Iris pigment epithelial cell (primary cell): ENCODE data around the gene HAUS5.
"Not testable (repeated sequence)": the region's sequence is repeated elsewhere in the genome, so short reads cannot be mapped to it uniquely, and the experiment has no call there.

Source experiments
- DNase-seq: peaks from one replicate; pipeline ENCODE4 v3.0.0-alpha.2; 2011; ENCODE audit warnings: low read depth

HAUS5 gene, protein sequence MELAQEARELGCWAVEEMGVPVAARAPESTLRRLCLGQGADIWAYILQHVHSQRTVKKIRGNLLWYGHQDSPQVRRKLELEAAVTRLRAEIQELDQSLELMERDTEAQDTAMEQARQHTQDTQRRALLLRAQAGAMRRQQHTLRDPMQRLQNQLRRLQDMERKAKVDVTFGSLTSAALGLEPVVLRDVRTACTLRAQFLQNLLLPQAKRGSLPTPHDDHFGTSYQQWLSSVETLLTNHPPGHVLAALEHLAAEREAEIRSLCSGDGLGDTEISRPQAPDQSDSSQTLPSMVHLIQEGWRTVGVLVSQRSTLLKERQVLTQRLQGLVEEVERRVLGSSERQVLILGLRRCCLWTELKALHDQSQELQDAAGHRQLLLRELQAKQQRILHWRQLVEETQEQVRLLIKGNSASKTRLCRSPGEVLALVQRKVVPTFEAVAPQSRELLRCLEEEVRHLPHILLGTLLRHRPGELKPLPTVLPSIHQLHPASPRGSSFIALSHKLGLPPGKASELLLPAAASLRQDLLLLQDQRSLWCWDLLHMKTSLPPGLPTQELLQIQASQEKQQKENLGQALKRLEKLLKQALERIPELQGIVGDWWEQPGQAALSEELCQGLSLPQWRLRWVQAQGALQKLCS

DNA sequence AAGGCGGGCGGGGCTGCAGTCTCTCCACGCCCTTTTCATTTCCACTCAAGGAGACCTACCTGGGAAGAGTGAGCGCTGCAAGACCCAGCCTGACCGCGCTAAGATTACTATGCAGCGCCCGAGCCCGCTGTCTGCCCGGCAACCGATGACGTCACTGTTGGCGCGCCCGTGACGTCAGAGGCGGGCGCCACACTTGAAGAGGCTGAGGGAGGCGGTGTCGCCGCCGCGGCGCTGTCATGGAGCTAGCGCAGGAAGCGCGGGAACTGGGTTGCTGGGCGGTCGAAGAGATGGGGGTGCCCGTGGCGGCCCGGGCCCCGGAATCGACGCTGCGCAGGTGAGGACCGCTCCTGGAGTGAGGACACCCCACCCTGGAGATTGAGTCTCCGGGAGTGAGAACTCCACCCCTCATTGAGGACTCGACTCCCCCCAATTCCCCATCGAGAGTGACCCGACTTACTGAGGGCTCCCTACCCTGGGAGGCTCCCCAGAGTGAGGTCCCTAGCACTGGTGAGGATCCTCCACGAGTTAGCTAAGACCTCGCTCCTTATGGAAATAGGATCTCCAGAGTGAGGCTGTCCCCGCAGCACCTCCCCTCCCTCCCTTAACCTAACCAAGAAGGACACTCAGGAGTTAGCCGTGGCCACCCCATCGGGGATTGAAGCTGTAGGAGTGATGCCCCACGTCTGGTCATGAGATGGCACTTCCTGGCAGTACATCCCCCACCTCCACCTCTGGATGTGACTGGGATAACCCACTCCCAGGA lies at the start of gene HAUS5:
Gene HAUS5 (plus strand): TSS at position 177 of the 763 bp plus-strand sequence. CDS start 60 bp downstream, at position 237.
- DNase-seq: peak; percentile 87

- DNase-seq: no peak
Observed at GRCh38 chr19:35562776-35563175, 49.8 kb upstream of the HAUS5 start.

DNA sequence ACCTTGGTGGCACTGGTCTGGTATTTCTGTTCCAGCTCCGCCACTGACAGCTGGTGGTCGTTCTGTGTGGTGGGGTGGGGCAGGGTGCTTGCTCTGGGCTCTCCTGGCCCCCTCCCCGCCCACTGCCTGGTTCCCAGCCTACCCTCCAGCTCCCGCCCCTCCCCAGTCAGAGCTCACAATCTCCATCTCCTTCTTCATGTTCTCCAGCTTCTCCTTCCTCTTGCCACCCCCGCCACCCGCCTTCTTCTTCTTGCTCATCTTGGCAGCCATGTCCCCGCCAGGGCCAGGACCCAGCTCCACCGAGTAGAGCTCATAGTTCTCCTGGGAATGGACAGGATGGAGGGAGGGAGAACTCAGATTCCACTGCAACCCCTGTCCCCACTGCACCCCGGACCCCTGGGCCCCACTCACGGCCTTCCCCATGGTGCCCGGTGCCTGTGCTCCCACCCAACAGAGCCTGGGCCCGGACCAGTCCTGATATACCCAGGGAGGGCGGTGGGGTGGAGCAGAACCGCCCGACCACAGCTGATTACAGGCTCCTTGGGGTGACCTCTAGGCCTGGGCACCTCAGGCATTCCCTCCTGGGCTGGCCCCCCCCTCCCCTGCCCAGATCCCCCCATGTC lies 49.2 kb upstream of the HAUS5 start, which contains the start of gene ATP4A:
Gene ATP4A (minus strand): TSS at position 452 of the 623 bp plus-strand sequence. CDS start 29 bp downstream, at position 423.
- no peak for DNase-seq

DNA sequence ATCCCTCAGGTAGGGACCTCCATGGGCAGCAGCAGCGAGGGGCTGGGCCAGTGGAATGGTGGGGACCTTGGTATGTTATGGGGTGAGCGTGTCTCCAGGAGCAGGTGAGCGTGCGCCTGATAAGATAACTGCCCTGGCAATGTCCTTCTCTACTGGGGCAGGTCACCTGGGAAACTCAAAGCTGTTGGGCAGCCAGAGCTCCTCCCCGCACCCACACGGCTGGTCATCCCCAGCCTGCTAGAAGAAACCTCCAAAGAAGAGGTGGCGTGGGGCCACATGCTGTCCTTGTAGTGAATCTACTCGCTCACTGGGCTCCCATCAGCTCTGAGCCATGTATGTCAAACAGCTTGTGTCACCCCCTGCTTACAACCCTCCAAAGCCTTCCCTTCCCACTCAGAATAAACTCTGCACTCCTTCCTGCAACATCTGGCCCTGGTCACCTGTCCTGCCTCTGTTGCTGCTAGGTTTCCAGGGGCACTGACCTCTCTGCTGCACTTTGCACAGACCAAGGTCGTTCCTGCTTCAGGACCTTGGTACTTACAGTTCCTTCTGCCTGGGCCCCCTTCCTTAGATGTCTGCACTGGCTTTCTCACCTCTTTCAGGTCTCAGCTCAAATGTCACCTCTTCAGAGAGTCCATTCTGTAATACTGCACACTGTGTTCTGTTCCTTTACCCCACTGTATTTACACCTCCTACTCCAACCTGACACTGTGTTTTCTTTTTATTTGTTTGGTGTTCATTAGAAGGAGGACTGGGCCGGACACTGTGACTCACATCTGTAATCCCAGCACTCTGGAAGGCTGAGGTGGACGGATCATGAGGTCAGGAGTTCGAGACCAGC lies 47.3 kb upstream of the HAUS5 start:
- no peak for DNase-seq

DNA sequence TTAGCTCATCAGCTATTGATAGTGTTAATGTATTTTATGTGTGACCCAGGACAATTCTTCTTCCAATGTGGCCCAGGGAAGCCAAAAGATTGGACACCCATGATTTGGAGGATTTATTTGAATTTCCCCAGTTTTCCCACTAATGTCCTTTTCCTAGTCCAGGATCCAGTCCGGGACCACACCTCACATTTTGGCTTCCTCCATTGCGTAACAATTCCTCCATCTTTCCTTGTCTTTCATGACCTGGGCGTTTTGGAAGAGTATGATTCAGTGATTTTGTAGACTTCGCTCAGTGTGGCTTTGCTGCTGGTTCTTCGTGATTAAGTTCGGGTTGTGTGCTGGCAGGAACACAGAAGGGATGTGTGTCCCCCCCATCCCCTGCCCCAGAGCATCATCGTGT lies 45.8 kb upstream of the HAUS5 start:
- DNase-seq: no peak

GRCh38 chr19:35569281-35569781 lies 43.2 kb upstream of the HAUS5 start:
- DNase-seq: no peak

- no peak for DNase-seq
Observed at GRCh38 chr19:35571406-35571965, 41.0 kb upstream of the HAUS5 start.

GRCh38 chr19:35577918-35578317 lies 34.6 kb upstream of the HAUS5 start:
- DNase-seq: no peak

DNA sequence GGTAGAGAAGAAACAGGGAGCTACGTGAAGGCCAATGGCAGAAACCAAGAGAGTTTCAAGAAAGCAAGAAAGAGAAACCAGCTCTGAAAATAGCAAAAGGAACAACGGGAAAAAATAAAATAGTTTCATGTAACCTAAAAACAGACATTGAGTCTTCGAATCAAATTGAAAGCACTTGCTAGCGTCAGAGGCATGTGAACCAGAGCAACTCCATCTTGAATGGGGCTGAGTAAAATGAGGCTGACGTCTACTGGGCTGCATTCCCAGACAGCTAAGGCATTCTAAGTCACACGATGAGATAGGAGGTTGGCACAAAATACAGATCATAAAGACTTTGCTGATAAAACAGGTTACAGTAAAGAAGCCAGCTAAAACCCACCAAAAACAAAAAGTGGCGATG lies 33.8 kb upstream of the HAUS5 start:
- no peak for DNase-seq

GRCh38 chr19:35582760-35583159 lies 29.8 kb upstream of the HAUS5 start:
- no peak for DNase-seq

- DNase-seq: peak; percentile 9
Observed at GRCh38 chr19:35585848-35586247, 26.7 kb upstream of the HAUS5 start, which contains the start of gene PMIS2. Gene PMIS2 (plus strand): TSS chr19:35586173. CDS start chr19:35586260, 87 bp downstream.

DNA sequence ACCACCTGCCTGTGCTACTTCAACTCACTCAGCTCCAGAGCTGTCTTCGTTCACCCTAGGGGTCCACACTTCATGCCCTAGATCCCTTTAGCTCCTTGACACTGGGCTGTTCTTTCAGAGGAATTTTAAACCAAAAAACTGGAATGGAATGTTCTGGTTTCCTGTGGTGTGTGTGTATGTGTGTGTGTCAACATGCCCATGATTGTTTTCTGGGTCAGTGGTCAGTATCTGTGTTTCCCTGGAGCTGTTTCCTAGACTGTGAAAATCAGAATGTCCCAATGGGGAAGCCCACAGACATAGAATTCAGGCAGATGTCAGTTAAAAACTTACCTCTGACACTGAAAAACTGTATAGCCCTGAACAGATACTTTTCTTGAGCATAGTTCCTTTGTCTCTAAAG lies 25.2 kb upstream of the HAUS5 start:
- peak; percentile 40 for DNase-seq

- no peak for DNase-seq
Observed at GRCh38 chr19:35590875-35591274, 21.7 kb upstream of the HAUS5 start.

GRCh38 chr19:35592226-35592625 lies 20.3 kb upstream of the HAUS5 start:
- DNase-seq: peak; percentile 51

DNA sequence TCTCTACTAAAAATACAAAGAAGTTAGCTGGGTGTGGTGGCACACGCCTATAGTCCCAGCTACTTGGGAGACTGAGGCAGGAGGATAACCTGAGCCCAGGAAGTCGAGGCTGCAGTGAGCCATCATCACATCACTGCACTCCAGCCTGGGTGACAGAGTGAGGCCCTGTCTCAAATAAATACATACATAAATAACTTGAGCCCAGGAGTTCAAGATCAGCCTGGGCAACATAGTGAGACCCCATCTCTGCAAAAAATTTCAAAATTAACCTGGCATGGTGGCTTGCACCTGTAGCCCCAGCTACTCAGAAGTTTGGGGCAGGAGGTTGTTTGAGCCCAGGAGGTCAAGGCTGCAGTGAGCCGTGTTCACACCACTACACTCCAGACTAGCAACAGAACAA lies 17.5 kb upstream of the HAUS5 start:
- DNase-seq: not testable (repeated sequence)

GRCh38 chr19:35595928-35596327 lies 16.6 kb upstream of the HAUS5 start:
- DNase-seq: no peak

- DNase-seq: peak; percentile 21
Observed at GRCh38 chr19:35596366-35596999, 16.1 kb upstream of the HAUS5 start.

DNA sequence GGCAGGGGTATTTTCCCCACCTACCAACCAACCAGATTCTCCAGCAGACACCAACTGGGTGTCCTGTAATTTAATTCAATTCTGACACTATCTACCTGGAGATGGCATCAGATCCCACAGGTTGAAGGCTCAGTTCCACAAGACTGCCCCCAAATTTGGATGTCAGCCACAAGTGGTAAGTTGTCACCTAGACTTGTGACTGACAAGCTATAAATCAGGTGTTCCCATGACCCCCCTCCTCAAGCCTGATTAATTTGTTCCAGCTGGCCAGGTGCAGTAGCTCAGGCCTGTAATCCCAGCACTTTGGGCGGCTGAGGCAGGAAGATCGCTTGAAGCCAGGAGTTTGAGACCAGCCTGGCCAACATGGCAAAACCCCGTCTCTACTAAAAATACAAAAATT lies 10.6 kb upstream of the HAUS5 start:
- no peak for DNase-seq

GRCh38 chr19:35604436-35604835 lies 8.1 kb upstream of the HAUS5 start:
- DNase-seq: not testable (repeated sequence)

- not testable (repeated sequence) for DNase-seq
Observed at GRCh38 chr19:35607170-35607569, 5.4 kb upstream of the HAUS5 start.
